ENCODE results near the gene TBX18.

The TBX18 gene

GRCh38 chr6:84779380-84779779 lies 15.0 kb upstream of the TBX18 start:
- Mint-ChIP-seq H3K27ac (no peak overlapping the region), H3K4me3 (no peak overlapping the region), H3K27me3 (ENCODE audit: low read depth) (peaks cover 29% of the 10 kb centered on the region), H3K4me1 (ENCODE audit: low read depth) (no peaks in the 10 kb centered on the region), H3K36me3 (ENCODE audit: low read depth) (no peaks in the 10 kb centered on the region), H3K9me3 (no peaks in the 10 kb centered on the region)

- H3K4me3 Mint-ChIP-seq = no peak overlapping the region
- peaks cover 1% of the 10 kb centered on the region for H3K4me1 Mint-ChIP-seq (ENCODE audit: low read depth)
- no peak overlapping the region for H3K27ac Mint-ChIP-seq
- H3K9me3 Mint-ChIP-seq = peaks cover 2% of the 10 kb centered on the region
- H3K27me3 Mint-ChIP-seq (ENCODE audit: low read depth) = peaks cover 40% of the 10 kb centered on the region
- H3K36me3 Mint-ChIP-seq (ENCODE audit: low read depth) = no peaks in the 10 kb centered on the region
Observed at GRCh38 chr6:84777888-84778287, 13.5 kb upstream of the TBX18 start.

- H3K36me3 Mint-ChIP-seq (ENCODE audit: low read depth) = peaks cover 3% of the 10 kb centered on the region
- peaks cover 2% of the 10 kb centered on the region for H3K4me1 Mint-ChIP-seq (ENCODE audit: low read depth)
- no peak overlapping the region for H3K27ac Mint-ChIP-seq
- no peak overlapping the region for H3K4me3 Mint-ChIP-seq
- H3K27me3 Mint-ChIP-seq (ENCODE audit: low read depth) = peaks cover 54% of the 10 kb centered on the region
- H3K9me3 Mint-ChIP-seq = peaks cover 11% of the 10 kb centered on the region
Observed at GRCh38 chr6:84776392-84776791, 12.0 kb upstream of the TBX18 start.

GRCh38 chr6:84775751-84776150 lies 11.4 kb upstream of the TBX18 start:
- peaks cover 3% of the 10 kb centered on the region for H3K36me3 Mint-ChIP-seq (ENCODE audit: low read depth)
- peaks cover 60% of the 10 kb centered on the region for H3K27me3 Mint-ChIP-seq (ENCODE audit: low read depth)
- no peak overlapping the region for H3K27ac Mint-ChIP-seq
- peaks cover 2% of the 10 kb centered on the region for H3K4me1 Mint-ChIP-seq (ENCODE audit: low read depth)
- no peak overlapping the region for H3K4me3 Mint-ChIP-seq
- H3K9me3 Mint-ChIP-seq = peaks cover 11% of the 10 kb centered on the region

GRCh38 chr6:84774985-84775284 lies 10.5 kb upstream of the TBX18 start:
- peaks cover 11% of the 10 kb centered on the region for H3K9me3 Mint-ChIP-seq
- H3K27ac Mint-ChIP-seq = no peak overlapping the region
- H3K4me3 Mint-ChIP-seq = no peak overlapping the region
- H3K4me1 Mint-ChIP-seq (ENCODE audit: low read depth) = peaks cover 2% of the 10 kb centered on the region
- peaks cover 3% of the 10 kb centered on the region for H3K36me3 Mint-ChIP-seq (ENCODE audit: low read depth)
- peaks cover 64% of the 10 kb centered on the region for H3K27me3 Mint-ChIP-seq (ENCODE audit: low read depth)

GRCh38 chr6:84774157-84774984 lies 10.0 kb upstream of the TBX18 start:
- Mint-ChIP-seq H3K27me3 (ENCODE audit: low read depth) (peaks cover 66% of the 10 kb centered on the region), H3K9me3 (peaks cover 11% of the 10 kb centered on the region), H3K4me3 (no peak overlapping the region), H3K36me3 (ENCODE audit: low read depth) (peaks cover 3% of the 10 kb centered on the region), H3K4me1 (ENCODE audit: low read depth) (peaks cover 2% of the 10 kb centered on the region), H3K27ac (no peak overlapping the region)

- Mint-ChIP-seq H3K4me3 (peak overlapping the region; percentile 31), H3K36me3 (ENCODE audit: low read depth) (peaks cover 3% of the 10 kb centered on the region), H3K9me3 (peaks cover 12% of the 10 kb centered on the region), H3K27me3 (ENCODE audit: low read depth) (peaks cover 73% of the 10 kb centered on the region), H3K4me1 (ENCODE audit: low read depth) (peaks cover 2% of the 10 kb centered on the region), H3K27ac (no peak overlapping the region)
Observed at GRCh38 chr6:84773431-84774156, 9.2 kb upstream of the TBX18 start.

- Mint-ChIP-seq H3K4me3 (no peak overlapping the region), H3K9me3 (peaks cover 14% of the 10 kb centered on the region), H3K4me1 (ENCODE audit: low read depth) (peaks cover 2% of the 10 kb centered on the region), H3K36me3 (ENCODE audit: low read depth) (peaks cover 3% of the 10 kb centered on the region), H3K27me3 (ENCODE audit: low read depth) (peaks cover 78% of the 10 kb centered on the region), H3K27ac (peak overlapping the region; percentile 22)
Observed at GRCh38 chr6:84773133-84773430, 8.7 kb upstream of the TBX18 start.

GRCh38 chr6:84772428-84773132 lies 8.2 kb upstream of the TBX18 start:
- Mint-ChIP-seq H3K27me3 (ENCODE audit: low read depth) (peaks cover 81% of the 10 kb centered on the region), H3K27ac (peak overlapping the region; percentile 22), H3K9me3 (peaks cover 14% of the 10 kb centered on the region), H3K36me3 (ENCODE audit: low read depth) (peaks cover 3% of the 10 kb centered on the region), H3K4me1 (ENCODE audit: low read depth) (peaks cover 2% of the 10 kb centered on the region), H3K4me3 (no peak overlapping the region)

GRCh38 chr6:84771756-84772356 lies 7.5 kb upstream of the TBX18 start:
- H3K36me3 Mint-ChIP-seq (ENCODE audit: low read depth) = peaks cover 3% of the 10 kb centered on the region
- peaks cover 2% of the 10 kb centered on the region for H3K4me1 Mint-ChIP-seq (ENCODE audit: low read depth)
- peak overlapping the region; percentile 24 for H3K27ac Mint-ChIP-seq
- no peak overlapping the region for H3K4me3 Mint-ChIP-seq
- peaks cover 82% of the 10 kb centered on the region for H3K27me3 Mint-ChIP-seq (ENCODE audit: low read depth)
- peaks cover 14% of the 10 kb centered on the region for H3K9me3 Mint-ChIP-seq

- Mint-ChIP-seq H3K4me3 (no peak overlapping the region), H3K36me3 (ENCODE audit: low read depth) (peaks cover 3% of the 10 kb centered on the region), H3K27me3 (ENCODE audit: low read depth) (peaks cover 79% of the 10 kb centered on the region), H3K9me3 (peaks cover 14% of the 10 kb centered on the region), H3K4me1 (ENCODE audit: low read depth) (peaks cover 2% of the 10 kb centered on the region), H3K27ac (no peak overlapping the region)
Observed at GRCh38 chr6:84771125-84771755, 6.8 kb upstream of the TBX18 start.

- Mint-ChIP-seq H3K9me3 (peaks cover 18% of the 10 kb centered on the region), H3K4me3 (no peak overlapping the region), H3K4me1 (ENCODE audit: low read depth) (peaks cover 2% of the 10 kb centered on the region), H3K27me3 (ENCODE audit: low read depth) (peaks cover 78% of the 10 kb centered on the region), H3K36me3 (ENCODE audit: low read depth) (peaks cover 3% of the 10 kb centered on the region), H3K27ac (no peak overlapping the region)
Observed at GRCh38 chr6:84770521-84770920, 6.1 kb upstream of the TBX18 start.

GRCh38 chr6:84769306-84769705 lies 4.9 kb upstream of the TBX18 start:
- H3K4me3 Mint-ChIP-seq = no peak overlapping the region
- H3K4me1 Mint-ChIP-seq (ENCODE audit: low read depth) = peaks cover 4% of the 10 kb centered on the region

GRCh38 chr6:84768442-84769174 lies 4.2 kb upstream of the TBX18 start:
- peaks cover 83% of the 10 kb centered on the region for H3K27me3 Mint-ChIP-seq (ENCODE audit: low read depth)
- peaks cover 6% of the 10 kb centered on the region for H3K36me3 Mint-ChIP-seq (ENCODE audit: low read depth)
- H3K27ac Mint-ChIP-seq = no peak overlapping the region
- H3K4me3 Mint-ChIP-seq = no peak overlapping the region
- peaks cover 5% of the 10 kb centered on the region for H3K4me1 Mint-ChIP-seq (ENCODE audit: low read depth)
- peaks cover 18% of the 10 kb centered on the region for H3K9me3 Mint-ChIP-seq

More at GRCh38 chr6:84769306-84769705, 4.9 kb upstream of the TBX18 start:
- Mint-ChIP-seq H3K27ac (peak overlapping the region; percentile 61), H3K9me3 (peaks cover 18% of the 10 kb centered on the region), H3K36me3 (ENCODE audit: low read depth) (peaks cover 4% of the 10 kb centered on the region), H3K27me3 (ENCODE audit: low read depth) (peaks cover 82% of the 10 kb centered on the region)
